KOPT-K1 (cell line): ENCODE data around the gene PPP2R2C.

Source experiments
- H3K27ac ChIP-seq: fragments of 200-600 bp; sonication (generic); 2 replicates; pipeline ENCODE4 v1.5.1; 2016; ENCODE audit warnings: antibody characterized with exemption, mild to moderate bottlenecking, low read depth, low read length; ENCODE audit not compliant: poor library complexity, severe bottlenecking
- H3K36me3 ChIP-seq: fragments of 200-600 bp; sonication (generic); 2 replicates; pipeline ENCODE4 v1.5.1; 2017; ENCODE audit warnings: antibody characterized with exemption, mild to moderate bottlenecking, low read length, moderate library complexity; ENCODE audit not compliant: insufficient read depth
- H3K9me3 ChIP-seq: fragments of 200-600 bp; sonication (generic); 2 replicates; pipeline ENCODE4 v1.5.1; 2017; ENCODE audit warnings: antibody characterized with exemption, low read length, mild to moderate bottlenecking; ENCODE audit not compliant: insufficient read depth, poor library complexity, severe bottlenecking

The PPP2R2C gene

GRCh38 chr4:6402566-6403399 is 69.6 kb downstream of the PPP2R2C start:
- H3K9me3 ChIP-seq = no peaks in the 10 kb centered on the region
- no peak overlapping the region for H3K27ac ChIP-seq
- no peaks in the 10 kb centered on the region for H3K36me3 ChIP-seq

- Histone ChIP-seq H3K36me3 (no peaks in the 10 kb centered on the region), H3K27ac (no peak overlapping the region), H3K9me3 (no peaks in the 10 kb centered on the region)
Measured at GRCh38 chr4:6401797-6402196, 70.6 kb downstream of the PPP2R2C start.

- Histone ChIP-seq H3K27ac (no peak overlapping the region), H3K9me3 (no peaks in the 10 kb centered on the region), H3K36me3 (no peaks in the 10 kb centered on the region)
Measured at GRCh38 chr4:6396696-6397236, 75.6 kb downstream of the PPP2R2C start.

GRCh38 chr4:6395466-6396228 is 76.8 kb downstream of the PPP2R2C start:
- Histone ChIP-seq H3K9me3 (no peaks in the 10 kb centered on the region), H3K36me3 (no peaks in the 10 kb centered on the region), H3K27ac (no peak overlapping the region)

GRCh38 chr4:6394671-6395081 is 77.7 kb downstream of the PPP2R2C start:
- Histone ChIP-seq H3K27ac (no peak overlapping the region), H3K36me3 (no peaks in the 10 kb centered on the region), H3K9me3 (no peaks in the 10 kb centered on the region)

- Histone ChIP-seq H3K27ac (no peak overlapping the region), H3K9me3 (no peaks in the 10 kb centered on the region), H3K36me3 (no peaks in the 10 kb centered on the region)
Measured at GRCh38 chr4:6393544-6394475, 78.6 kb downstream of the PPP2R2C start.

GRCh38 chr4:6393066-6393465 is 79.3 kb downstream of the PPP2R2C start:
- no peaks in the 10 kb centered on the region for H3K36me3 ChIP-seq
- H3K9me3 ChIP-seq = no peaks in the 10 kb centered on the region
- no peak overlapping the region for H3K27ac ChIP-seq

- Histone ChIP-seq H3K27ac (no peak overlapping the region), H3K36me3 (no peaks in the 10 kb centered on the region), H3K9me3 (no peaks in the 10 kb centered on the region)
Measured at GRCh38 chr4:6392407-6392806, 80.0 kb downstream of the PPP2R2C start.

GRCh38 chr4:6391852-6392188 is 80.6 kb downstream of the PPP2R2C start:
- Histone ChIP-seq H3K27ac (no peak overlapping the region), H3K9me3 (no peaks in the 10 kb centered on the region), H3K36me3 (no peaks in the 10 kb centered on the region)

- no peak overlapping the region for H3K27ac ChIP-seq
- no peaks in the 10 kb centered on the region for H3K9me3 ChIP-seq
- H3K36me3 ChIP-seq = no peaks in the 10 kb centered on the region
Measured at GRCh38 chr4:6391186-6391851, 81.1 kb downstream of the PPP2R2C start.

- H3K27ac ChIP-seq = no peak overlapping the region
- H3K36me3 ChIP-seq = no peaks in the 10 kb centered on the region
- no peaks in the 10 kb centered on the region for H3K9me3 ChIP-seq
Measured at GRCh38 chr4:6390356-6390755, 82.1 kb downstream of the PPP2R2C start.

GRCh38 chr4:6389142-6389825 is 83.1 kb downstream of the PPP2R2C start:
- Histone ChIP-seq H3K36me3 (no peaks in the 10 kb centered on the region), H3K9me3 (no peaks in the 10 kb centered on the region), H3K27ac (no peak overlapping the region)

GRCh38 chr4:6388713-6389112 is 83.7 kb downstream of the PPP2R2C start:
- Histone ChIP-seq H3K36me3 (no peaks in the 10 kb centered on the region), H3K9me3 (no peaks in the 10 kb centered on the region), H3K27ac (no peak overlapping the region)

GRCh38 chr4:6387946-6388345 is 84.5 kb downstream of the PPP2R2C start:
- Histone ChIP-seq H3K9me3 (no peaks in the 10 kb centered on the region), H3K36me3 (no peaks in the 10 kb centered on the region), H3K27ac (no peak overlapping the region)
